Effector memory CD8-positive, alpha-beta T cell (primary cell): Measurements from ENCODE around the gene NAA80.
"Not testable (repeated sequence)": the region's sequence is repeated elsewhere in the genome, so short reads cannot be mapped to it uniquely, and the experiment has no call there.

Experiments used
- ATAC-seq: fragments of 150-1000 bp; cut with Tn5 transposase; replicated peaks from 2 replicates; pipeline ENCODE4 v1.10.0; 2021; ENCODE audit warnings: mild to moderate bottlenecking, moderate library complexity
- DNase-seq, 3 experiments: peaks; one replicate each; pipeline ENCODE4 v3.0.0; 2021
- H3K27ac Mint-ChIP-seq, 2 donors: one replicate each; pipeline ENCODE4 v1.8.0; 2022; ENCODE audit warnings: mild to moderate bottlenecking in 2 of 2, mixed read lengths in 2 of 2, moderate library complexity in 2 of 2
- H3K27me3 Mint-ChIP-seq, 2 donors: one replicate each; pipeline ENCODE4 v1.8.0; 2022; ENCODE audit warnings: mixed read lengths in 2 of 2
- H3K36me3 Mint-ChIP-seq: one replicate; pipeline ENCODE4 v1.8.0; 2022; ENCODE audit warnings: mild to moderate bottlenecking, moderate library complexity, mixed read lengths; ENCODE audit not compliant: insufficient read depth
- H3K4me1 Mint-ChIP-seq, 2 donors: one replicate each; pipeline ENCODE4 v1.8.0; 2022; ENCODE audit warnings: low read depth in 2 of 2, mixed read lengths in 2 of 2
- H3K4me3 Mint-ChIP-seq, 2 donors: one replicate each; pipeline ENCODE4 v1.8.0; 2022; ENCODE audit warnings: mild to moderate bottlenecking in 2 of 2, mixed read lengths in 2 of 2, moderate library complexity in 2 of 2
- H3K9me3 Mint-ChIP-seq, 2 donors: one replicate each; pipeline ENCODE4 v1.8.0; 2022; ENCODE audit warnings: mixed read lengths in 2 of 2

Gene NAA80

GRCh38 chr3:50316657-50317242 lies 17.5 kb upstream of the NAA80 start:
- Mint-ChIP-seq H3K9me3 (no peaks in the 10 kb centered on the region), H3K27ac (peak overlapping the region; percentile 90 to 97), H3K4me1 (peaks cover 26 to 42% of the 10 kb centered on the region in 2 donors), H3K27me3 (no peaks in the 10 kb centered on the region), H3K4me3 (peak overlapping the region; percentile 74 to 79), H3K36me3 (no peaks in the 10 kb centered on the region)
- DNase-seq = peak; percentile 73 to 79 (median 77)
- ATAC-seq = peak; percentile 81

- Mint-ChIP-seq H3K9me3 (no peaks in the 10 kb centered on the region), H3K27ac (peak overlapping the region in 1 of 2 donors; percentile 71), H3K4me1 (peaks cover 16 to 33% of the 10 kb centered on the region in 2 donors), H3K27me3 (no peaks in the 10 kb centered on the region), H3K36me3 (no peaks in the 10 kb centered on the region), H3K4me3 (no peak overlapping the region)
- ATAC-seq (no peak), DNase-seq (no peak)
These were observed 15.6 kb upstream of the NAA80 start for GRCh38 chr3:50314816-50315215.

- H3K27me3 Mint-ChIP-seq = no peaks in the 10 kb centered on the region
- ATAC-seq (no peak), DNase-seq (no peak)
- no peaks in the 10 kb centered on the region for H3K9me3 Mint-ChIP-seq
- peak overlapping the region in 1 of 2 donors; percentile 71 for H3K27ac Mint-ChIP-seq
- no peaks in the 10 kb centered on the region for H3K36me3 Mint-ChIP-seq
- no peak overlapping the region for H3K4me3 Mint-ChIP-seq
- peaks cover 14 to 31% of the 10 kb centered on the region in 2 donors for H3K4me1 Mint-ChIP-seq
These were observed 15.1 kb upstream of the NAA80 start for GRCh38 chr3:50314342-50314741.

- peaks cover 10 to 17% of the 10 kb centered on the region in 2 donors for H3K4me1 Mint-ChIP-seq
- H3K4me3 Mint-ChIP-seq, H3K27me3 Mint-ChIP-seq, H3K36me3 Mint-ChIP-seq, ATAC-seq, H3K9me3 Mint-ChIP-seq, DNase-seq, H3K27ac Mint-ChIP-seq: not testable (repeated sequence)
These were observed 12.8 kb upstream of the NAA80 start for GRCh38 chr3:50312041-50312440.

GRCh38 chr3:50304601-50305000 lies 5.4 kb upstream of the NAA80 start:
- no peak overlapping the region for H3K27ac Mint-ChIP-seq

GRCh38 chr3:50303013-50303815 lies 4.0 kb upstream of the NAA80 start, which contains the start of gene HYAL1:
TSS of gene HYAL1 (minus strand) at chr3:50303574. CDS start at chr3:50302956, 618 bp downstream.
- Mint-ChIP-seq H3K27ac (no peak within 1 kb of the TSS), H3K27me3 (no peaks in the 10 kb centered on the region)
- ATAC-seq = no peak

More at GRCh38 chr3:50304601-50305000, 5.4 kb upstream of the NAA80 start:
- Mint-ChIP-seq H3K4me3 (no peak overlapping the region), H3K27me3 (no peaks in the 10 kb centered on the region), H3K4me1 (peaks cover 9 to 13% of the 10 kb centered on the region in 2 donors), H3K9me3 (no peaks in the 10 kb centered on the region), H3K36me3 (no peaks in the 10 kb centered on the region)
- ATAC-seq (no peak), DNase-seq (no peak)

GRCh38 chr3:50302095-50303012 lies 3.1 kb upstream of the NAA80 start:
- ATAC-seq = no peak
- H3K36me3 Mint-ChIP-seq = peaks cover 9% of the 10 kb centered on the region
- H3K4me3 Mint-ChIP-seq = no peak overlapping the region
- peaks cover 20 to 23% of the 10 kb centered on the region in 2 donors for H3K4me1 Mint-ChIP-seq
- H3K9me3 Mint-ChIP-seq = no peaks in the 10 kb centered on the region
- no peaks in the 10 kb centered on the region for H3K27me3 Mint-ChIP-seq
- no peak overlapping the region for H3K27ac Mint-ChIP-seq
- DNase-seq = no peak

More at GRCh38 chr3:50303013-50303815, 4.0 kb upstream of the NAA80 start, which contains the start of gene HYAL1:
- DNase-seq = no peak
- Mint-ChIP-seq H3K4me3 (no peak within 1 kb of the TSS), H3K4me1 (peaks cover 17 to 19% of the 10 kb centered on the region in 2 donors), H3K36me3 (peaks cover 9% of the 10 kb centered on the region), H3K9me3 (no peaks in the 10 kb centered on the region)

GRCh38 chr3:50300681-50301254 lies 1.6 kb upstream of the NAA80 start:
- Mint-ChIP-seq H3K27me3 (no peaks in the 10 kb centered on the region), H3K9me3 (no peaks in the 10 kb centered on the region), H3K36me3 (peaks cover 12% of the 10 kb centered on the region), H3K27ac (peak overlapping the region; percentile 69 to 97), H3K4me1 (peaks cover 20 to 23% of the 10 kb centered on the region in 2 donors), H3K4me3 (peak overlapping the region; percentile 85 to 97)
- ATAC-seq (no peak), DNase-seq (no peak)

- Mint-ChIP-seq H3K4me3 (peak overlapping the region; percentile 85 to 97), H3K27me3 (no peaks in the 10 kb centered on the region), H3K36me3 (peaks cover 12% of the 10 kb centered on the region), H3K9me3 (no peaks in the 10 kb centered on the region), H3K27ac (peak overlapping the region; percentile 94 to 97), H3K4me1 (peaks cover 20 to 23% of the 10 kb centered on the region in 2 donors)
- DNase-seq (no peak), ATAC-seq (no peak)
These were observed 900 bp upstream of the NAA80 start for GRCh38 chr3:50299929-50300680.

GRCh38 chr3:50299638-50299928 lies 378 bp upstream of the NAA80 start:
- DNase-seq (no peak), ATAC-seq (no peak)
- H3K9me3 Mint-ChIP-seq = no peaks in the 10 kb centered on the region
- H3K4me3 Mint-ChIP-seq = peak overlapping the region; percentile 85 to 97
- peaks cover 20 to 23% of the 10 kb centered on the region in 2 donors for H3K4me1 Mint-ChIP-seq
- H3K36me3 Mint-ChIP-seq = peaks cover 12% of the 10 kb centered on the region
- H3K27me3 Mint-ChIP-seq = no peaks in the 10 kb centered on the region
- H3K27ac Mint-ChIP-seq = peak overlapping the region; percentile 94 to 97

- Mint-ChIP-seq H3K27me3 (no peaks in the 10 kb centered on the region), H3K4me3 (peak overlapping the region; percentile 85 to 97), H3K4me1 (peaks cover 20 to 25% of the 10 kb centered on the region in 2 donors), H3K27ac (peak overlapping the region; percentile 94 to 97), H3K36me3 (peaks cover 12% of the 10 kb centered on the region), H3K9me3 (no peaks in the 10 kb centered on the region)
- ATAC-seq (no peak), DNase-seq (no peak)
These were observed 1.1 kb downstream of the NAA80 start for GRCh38 chr3:50297896-50298725.

GRCh38 chr3:50297384-50297775 lies 1.8 kb downstream of the NAA80 start:
- no peaks in the 10 kb centered on the region for H3K27me3 Mint-ChIP-seq
- H3K27ac Mint-ChIP-seq = peak overlapping the region in 1 of 2 donors; percentile 94
- no peaks in the 10 kb centered on the region for H3K9me3 Mint-ChIP-seq
- DNase-seq = no peak
- H3K4me1 Mint-ChIP-seq = peaks cover 26 to 32% of the 10 kb centered on the region in 2 donors
- peaks cover 16% of the 10 kb centered on the region for H3K36me3 Mint-ChIP-seq
- H3K4me3 Mint-ChIP-seq = no peak overlapping the region
- no peak for ATAC-seq
